GM18502 (cell line): Measurements from ENCODE around the gene GPR35.

Experiments
- ATAC-seq: cut with Tn5 transposase; IDR thresholded peaks from one replicate; pipeline ENCODE4 v1.9.1; 2021; ENCODE audit warnings: mild to moderate bottlenecking; ENCODE audit not compliant: unreplicated experiment, poor library complexity

Gene GPR35

GRCh38 chr2:240622060-240622411 lies 3.2 kb upstream of the GPR35 start:
- no peak for ATAC-seq

GRCh38 chr2:240622531-240623235 lies 2.6 kb upstream of the GPR35 start:
- no peak for ATAC-seq

GRCh38 chr2:240623531-240624010 lies 1.7 kb upstream of the GPR35 start:
- no peak for ATAC-seq

GRCh38 chr2:240624011-240624949 lies 1.0 kb upstream of the GPR35 start:
- ATAC-seq = no peak

GRCh38 chr2:240626531-240627300 lies 1.4 kb downstream of the GPR35 start:
- ATAC-seq = no peak

GRCh38 chr2:240627736-240628506 lies 2.6 kb downstream of the GPR35 start:
- ATAC-seq = no peak

GRCh38 chr2:240628507-240628807 lies 3.2 kb downstream of the GPR35 start:
- no peak for ATAC-seq

- no peak for ATAC-seq
These were observed 3.7 kb downstream of the GPR35 start for GRCh38 chr2:240628808-240629618.

GRCh38 chr2:240629619-240629967 lies 4.3 kb downstream of the GPR35 start:
- ATAC-seq = no peak

GRCh38 chr2:240629968-240630770 lies 4.9 kb downstream of the GPR35 start:
- no peak for ATAC-seq

- ATAC-seq = no peak
These were observed 5.7 kb downstream of the GPR35 start for GRCh38 chr2:240630771-240631547.

GRCh38 chr2:240631548-240632305 lies 6.4 kb downstream of the GPR35 start:
- ATAC-seq = no peak

GRCh38 chr2:240632306-240632721 lies 7.0 kb downstream of the GPR35 start:
- ATAC-seq = no peak

GRCh38 chr2:240635121-240635997 lies 10.1 kb downstream of the GPR35 start:
- ATAC-seq = no peak

GRCh38 chr2:240635998-240636547 lies 10.8 kb downstream of the GPR35 start:
- no peak for ATAC-seq

- no peak for ATAC-seq
These were observed 11.4 kb downstream of the GPR35 start for GRCh38 chr2:240636563-240637115.
